SK-N-SH (cell line): ENCODE measurements around the gene TMOD2.

Experiments
- GABPA ChIP-seq: IDR thresholded peaks from 2 replicates; pipeline ENCODE4 v1.4.0; 2012; ENCODE audit warnings: low read depth, mild to moderate bottlenecking
- JUND ChIP-seq: IDR thresholded peaks from 2 replicates; pipeline ENCODE4 v1.4.0; 2012
- MXI1 ChIP-seq: IDR thresholded peaks from 2 replicates; pipeline ENCODE4 v1.6.1; 2012; ENCODE audit warnings: mild to moderate bottlenecking, low read depth, low read length, improper control_type of control experiment
- POLR2AphosphoS5 ChIP-seq: IDR thresholded peaks from 2 replicates; pipeline ENCODE4 v1.6.1; 2012; ENCODE audit warnings: low read depth, low read length
- RFX5 ChIP-seq: IDR thresholded peaks from 2 replicates; pipeline ENCODE4 v1.6.1; 2012; ENCODE audit warnings: mild to moderate bottlenecking, improper control_type of control experiment, low read length
- SMC3 ChIP-seq: IDR thresholded peaks from 2 replicates; pipeline ENCODE4 v1.6.1; 2012; ENCODE audit warnings: low read depth, low read length, improper control_type of control experiment
- TAF1 ChIP-seq: IDR thresholded peaks from 2 replicates; pipeline ENCODE4 v1.6.1; 2012; ENCODE audit warnings: low read depth, mild to moderate bottlenecking, low read length, moderate library complexity, borderline replicate concordance
- TF ChIP-seq, protein P1 (sequence below): fragments of 200-600 bp; sonication (generic); IDR thresholded peaks from 2 replicates; pipeline ENCODE4 v1.6.1; 2017; ENCODE audit warnings: antibody characterized with exemption, mild to moderate bottlenecking, moderate library complexity
- TF ChIP-seq, protein P2 (sequence below): fragments of 150-350 bp; IDR thresholded peaks from 2 replicates; pipeline ENCODE4 v1.6.1; 2017; ENCODE audit warnings: antibody characterized with exemption, low read length, low read depth, borderline replicate concordance

DNA sequence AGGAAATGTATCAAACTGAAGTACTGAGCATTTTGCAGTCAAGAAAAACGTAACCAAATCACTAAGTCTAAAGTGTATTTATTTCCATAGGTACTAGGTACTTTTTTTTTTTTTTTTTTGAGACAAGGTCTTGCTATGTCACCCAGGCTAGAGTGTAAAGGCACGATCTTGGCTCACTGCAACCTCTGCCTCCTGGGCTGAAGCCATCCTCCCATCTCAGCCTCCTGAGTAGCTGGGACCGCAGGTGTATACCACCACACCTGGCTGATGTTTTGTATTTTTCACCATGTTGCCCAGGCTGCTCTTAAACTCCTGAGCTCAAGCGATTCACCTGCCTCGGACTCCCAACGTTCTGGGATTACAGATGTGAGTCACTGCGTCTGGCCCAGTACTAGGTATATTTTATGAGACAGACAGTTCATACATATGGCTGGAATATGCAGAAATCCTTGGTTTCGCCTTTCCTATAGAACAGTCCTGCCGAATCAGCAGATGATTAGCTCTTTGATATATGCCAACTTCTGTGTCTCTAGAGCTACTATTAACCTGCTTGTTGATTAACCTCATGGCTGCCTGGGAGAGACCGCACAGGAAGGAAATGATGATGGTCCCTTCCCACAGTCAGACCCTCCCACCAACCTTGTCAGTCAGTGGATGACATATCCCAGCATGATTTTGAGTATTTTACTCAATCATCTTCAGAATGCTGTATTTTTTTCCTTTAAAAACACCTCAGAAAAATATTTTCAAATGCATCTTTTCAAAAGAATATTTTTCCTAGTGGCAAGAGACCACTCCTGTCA lies 110.4 kb downstream of the TMOD2 start:
- TF ChIP-seq POLR2AphosphoS5 (no peak), MXI1 (no peak), TAF1 (no peak), JUND (no peak), SMC3 (no peak), GABPA (no peak), RFX5 (no peak)
- TF ChIP-seq, protein P1, sequence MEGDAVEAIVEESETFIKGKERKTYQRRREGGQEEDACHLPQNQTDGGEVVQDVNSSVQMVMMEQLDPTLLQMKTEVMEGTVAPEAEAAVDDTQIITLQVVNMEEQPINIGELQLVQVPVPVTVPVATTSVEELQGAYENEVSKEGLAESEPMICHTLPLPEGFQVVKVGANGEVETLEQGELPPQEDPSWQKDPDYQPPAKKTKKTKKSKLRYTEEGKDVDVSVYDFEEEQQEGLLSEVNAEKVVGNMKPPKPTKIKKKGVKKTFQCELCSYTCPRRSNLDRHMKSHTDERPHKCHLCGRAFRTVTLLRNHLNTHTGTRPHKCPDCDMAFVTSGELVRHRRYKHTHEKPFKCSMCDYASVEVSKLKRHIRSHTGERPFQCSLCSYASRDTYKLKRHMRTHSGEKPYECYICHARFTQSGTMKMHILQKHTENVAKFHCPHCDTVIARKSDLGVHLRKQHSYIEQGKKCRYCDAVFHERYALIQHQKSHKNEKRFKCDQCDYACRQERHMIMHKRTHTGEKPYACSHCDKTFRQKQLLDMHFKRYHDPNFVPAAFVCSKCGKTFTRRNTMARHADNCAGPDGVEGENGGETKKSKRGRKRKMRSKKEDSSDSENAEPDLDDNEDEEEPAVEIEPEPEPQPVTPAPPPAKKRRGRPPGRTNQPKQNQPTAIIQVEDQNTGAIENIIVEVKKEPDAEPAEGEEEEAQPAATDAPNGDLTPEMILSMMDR, result no peak
- TF ChIP-seq, protein P2, sequence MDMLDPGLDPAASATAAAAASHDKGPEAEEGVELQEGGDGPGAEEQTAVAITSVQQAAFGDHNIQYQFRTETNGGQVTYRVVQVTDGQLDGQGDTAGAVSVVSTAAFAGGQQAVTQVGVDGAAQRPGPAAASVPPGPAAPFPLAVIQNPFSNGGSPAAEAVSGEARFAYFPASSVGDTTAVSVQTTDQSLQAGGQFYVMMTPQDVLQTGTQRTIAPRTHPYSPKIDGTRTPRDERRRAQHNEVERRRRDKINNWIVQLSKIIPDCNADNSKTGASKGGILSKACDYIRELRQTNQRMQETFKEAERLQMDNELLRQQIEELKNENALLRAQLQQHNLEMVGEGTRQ, result no peak
